ENCODE data around the gene ZNF543. TPM values are rescaled to one million over a fixed set of nuclear protein-coding genes. Genes with fewer than 3 reads are reported as not detected.
A peak's percentile ranks its signal among the peaks of the same experiment; 100 is the strongest.

The ZNF543 gene
- total and polyA plus RNA-seq, 9 of the 15 experiments (the other 6 are each of a cell fraction or from before 2014, with no cell fraction given): 0.14 to 5.5 (median 2.4) TPM

DNA sequence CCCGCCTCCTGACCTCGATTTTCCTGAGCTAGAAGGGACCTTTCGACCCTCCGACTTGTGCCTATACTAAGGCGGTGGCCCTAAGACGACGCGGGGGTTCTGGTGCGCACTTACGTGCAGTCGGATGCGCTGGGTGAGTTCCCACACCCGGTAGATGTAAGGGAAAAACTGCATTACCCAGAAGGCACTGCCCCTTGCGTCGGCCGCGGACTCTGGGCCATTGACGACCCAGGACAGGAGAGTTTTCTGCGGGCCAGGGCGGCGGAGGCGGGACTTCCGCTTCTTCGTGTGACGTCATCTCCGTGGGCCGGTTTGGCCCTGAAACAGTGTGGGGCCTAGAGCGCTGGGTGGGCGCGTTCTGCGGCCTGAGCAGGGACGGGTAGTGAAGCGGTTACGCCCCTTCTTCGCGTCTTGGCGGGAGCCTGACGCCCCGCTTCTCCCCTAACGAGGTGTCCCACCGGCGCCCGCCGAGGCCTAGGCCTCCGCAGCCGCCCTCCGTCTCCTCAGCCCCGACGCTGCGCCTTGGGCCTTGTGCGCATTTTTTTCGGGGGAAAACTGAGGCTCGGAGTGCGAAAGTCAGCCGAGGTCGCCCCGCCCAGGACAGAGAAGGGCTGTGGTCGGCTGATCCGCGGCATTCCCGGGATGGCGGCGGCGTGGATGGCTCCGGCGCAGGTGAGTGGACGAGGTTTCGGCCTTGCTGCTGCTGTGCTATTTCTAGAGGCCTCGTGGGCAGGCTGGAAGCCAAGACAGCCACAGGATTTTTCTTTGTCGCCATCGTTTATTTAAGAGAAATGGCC lies 39.9 kb upstream of the ZNF543 start, which contains the start of gene ZNF460 (continued):
- TF ChIP-seq, protein P1, sequence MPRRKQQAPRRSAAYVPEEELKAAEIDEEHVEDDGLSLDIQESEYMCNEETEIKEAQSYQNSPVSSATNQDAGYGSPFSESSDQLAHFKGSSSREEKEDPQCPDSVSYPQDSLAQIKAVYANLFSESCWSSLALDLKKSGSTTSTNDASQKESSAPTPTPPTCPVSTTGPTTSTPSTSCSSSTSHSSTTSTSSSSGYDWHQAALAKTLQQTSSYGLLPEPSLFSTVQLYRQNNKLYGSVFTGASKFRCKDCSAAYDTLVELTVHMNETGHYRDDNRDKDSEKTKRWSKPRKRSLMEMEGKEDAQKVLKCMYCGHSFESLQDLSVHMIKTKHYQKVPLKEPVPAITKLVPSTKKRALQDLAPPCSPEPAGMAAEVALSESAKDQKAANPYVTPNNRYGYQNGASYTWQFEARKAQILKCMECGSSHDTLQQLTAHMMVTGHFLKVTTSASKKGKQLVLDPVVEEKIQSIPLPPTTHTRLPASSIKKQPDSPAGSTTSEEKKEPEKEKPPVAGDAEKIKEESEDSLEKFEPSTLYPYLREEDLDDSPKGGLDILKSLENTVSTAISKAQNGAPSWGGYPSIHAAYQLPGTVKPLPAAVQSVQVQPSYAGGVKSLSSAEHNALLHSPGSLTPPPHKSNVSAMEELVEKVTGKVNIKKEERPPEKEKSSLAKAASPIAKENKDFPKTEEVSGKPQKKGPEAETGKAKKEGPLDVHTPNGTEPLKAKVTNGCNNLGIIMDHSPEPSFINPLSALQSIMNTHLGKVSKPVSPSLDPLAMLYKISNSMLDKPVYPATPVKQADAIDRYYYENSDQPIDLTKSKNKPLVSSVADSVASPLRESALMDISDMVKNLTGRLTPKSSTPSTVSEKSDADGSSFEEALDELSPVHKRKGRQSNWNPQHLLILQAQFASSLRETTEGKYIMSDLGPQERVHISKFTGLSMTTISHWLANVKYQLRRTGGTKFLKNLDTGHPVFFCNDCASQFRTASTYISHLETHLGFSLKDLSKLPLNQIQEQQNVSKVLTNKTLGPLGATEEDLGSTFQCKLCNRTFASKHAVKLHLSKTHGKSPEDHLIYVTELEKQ (CRISPR knock-in tag; IDR thresholded peaks at IDR 0.05): no peak
- TF ChIP-seq ZNF175 (CRISPR knock-in tag; IDR thresholded peaks at IDR 0.05; ENCODE audit: low read depth) (no peak), HIVEP1 (CRISPR knock-in tag; IDR thresholded peaks at IDR 0.05) (no peak), KDM5B (IDR thresholded peaks at IDR 0.05; ENCODE audit: insufficient replicate concordance, low read depth, low read length) (no peak), SMARCA5 (IDR thresholded peaks at IDR 0.05) (no peak), NFE2L1 (tag; IDR thresholded peaks at IDR 0.05; ENCODE audit: borderline replicate concordance, low read depth) (no peak), NCOR1 (IDR thresholded peaks at IDR 0.05) (no peak), ZNF77 (CRISPR knock-in tag; IDR thresholded peaks at IDR 0.05) (no peak), NFYB (IDR thresholded peaks at IDR 0.05; ENCODE audit: extremely low read depth, insufficient read length) (no peak), FOXA1 (IDR thresholded peaks at IDR 0.05; ENCODE audit: borderline replicate concordance) (no peak)
- TF ChIP-seq, protein P2, sequence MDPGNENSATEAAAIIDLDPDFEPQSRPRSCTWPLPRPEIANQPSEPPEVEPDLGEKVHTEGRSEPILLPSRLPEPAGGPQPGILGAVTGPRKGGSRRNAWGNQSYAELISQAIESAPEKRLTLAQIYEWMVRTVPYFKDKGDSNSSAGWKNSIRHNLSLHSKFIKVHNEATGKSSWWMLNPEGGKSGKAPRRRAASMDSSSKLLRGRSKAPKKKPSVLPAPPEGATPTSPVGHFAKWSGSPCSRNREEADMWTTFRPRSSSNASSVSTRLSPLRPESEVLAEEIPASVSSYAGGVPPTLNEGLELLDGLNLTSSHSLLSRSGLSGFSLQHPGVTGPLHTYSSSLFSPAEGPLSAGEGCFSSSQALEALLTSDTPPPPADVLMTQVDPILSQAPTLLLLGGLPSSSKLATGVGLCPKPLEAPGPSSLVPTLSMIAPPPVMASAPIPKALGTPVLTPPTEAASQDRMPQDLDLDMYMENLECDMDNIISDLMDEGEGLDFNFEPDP (CRISPR knock-in tag; IDR thresholded peaks at IDR 0.05): no peak
- TF ChIP-seq, protein P3, sequence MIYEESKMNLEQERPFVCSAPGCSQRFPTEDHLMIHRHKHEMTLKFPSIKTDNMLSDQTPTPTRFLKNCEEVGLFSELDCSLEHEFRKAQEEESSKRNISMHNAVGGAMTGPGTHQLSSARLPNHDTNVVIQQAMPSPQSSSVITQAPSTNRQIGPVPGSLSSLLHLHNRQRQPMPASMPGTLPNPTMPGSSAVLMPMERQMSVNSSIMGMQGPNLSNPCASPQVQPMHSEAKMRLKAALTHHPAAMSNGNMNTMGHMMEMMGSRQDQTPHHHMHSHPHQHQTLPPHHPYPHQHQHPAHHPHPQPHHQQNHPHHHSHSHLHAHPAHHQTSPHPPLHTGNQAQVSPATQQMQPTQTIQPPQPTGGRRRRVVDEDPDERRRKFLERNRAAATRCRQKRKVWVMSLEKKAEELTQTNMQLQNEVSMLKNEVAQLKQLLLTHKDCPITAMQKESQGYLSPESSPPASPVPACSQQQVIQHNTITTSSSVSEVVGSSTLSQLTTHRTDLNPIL (CRISPR knock-in tag; IDR thresholded peaks at IDR 0.05): peak; percentile 76; the same call in 1 of the 2 replicates
- TF ChIP-seq, protein P4, sequence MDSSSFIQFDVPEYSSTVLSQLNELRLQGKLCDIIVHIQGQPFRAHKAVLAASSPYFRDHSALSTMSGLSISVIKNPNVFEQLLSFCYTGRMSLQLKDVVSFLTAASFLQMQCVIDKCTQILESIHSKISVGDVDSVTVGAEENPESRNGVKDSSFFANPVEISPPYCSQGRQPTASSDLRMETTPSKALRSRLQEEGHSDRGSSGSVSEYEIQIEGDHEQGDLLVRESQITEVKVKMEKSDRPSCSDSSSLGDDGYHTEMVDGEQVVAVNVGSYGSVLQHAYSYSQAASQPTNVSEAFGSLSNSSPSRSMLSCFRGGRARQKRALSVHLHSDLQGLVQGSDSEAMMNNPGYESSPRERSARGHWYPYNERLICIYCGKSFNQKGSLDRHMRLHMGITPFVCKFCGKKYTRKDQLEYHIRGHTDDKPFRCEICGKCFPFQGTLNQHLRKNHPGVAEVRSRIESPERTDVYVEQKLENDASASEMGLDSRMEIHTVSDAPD (CRISPR knock-in tag; IDR thresholded peaks at IDR 0.05): no peak
- TF ChIP-seq, protein P5, sequence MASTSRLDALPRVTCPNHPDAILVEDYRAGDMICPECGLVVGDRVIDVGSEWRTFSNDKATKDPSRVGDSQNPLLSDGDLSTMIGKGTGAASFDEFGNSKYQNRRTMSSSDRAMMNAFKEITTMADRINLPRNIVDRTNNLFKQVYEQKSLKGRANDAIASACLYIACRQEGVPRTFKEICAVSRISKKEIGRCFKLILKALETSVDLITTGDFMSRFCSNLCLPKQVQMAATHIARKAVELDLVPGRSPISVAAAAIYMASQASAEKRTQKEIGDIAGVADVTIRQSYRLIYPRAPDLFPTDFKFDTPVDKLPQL (IDR thresholded peaks at IDR 0.05; ENCODE audit: extremely low read depth, insufficient read length): no peak
- TF ChIP-seq, protein P6, sequence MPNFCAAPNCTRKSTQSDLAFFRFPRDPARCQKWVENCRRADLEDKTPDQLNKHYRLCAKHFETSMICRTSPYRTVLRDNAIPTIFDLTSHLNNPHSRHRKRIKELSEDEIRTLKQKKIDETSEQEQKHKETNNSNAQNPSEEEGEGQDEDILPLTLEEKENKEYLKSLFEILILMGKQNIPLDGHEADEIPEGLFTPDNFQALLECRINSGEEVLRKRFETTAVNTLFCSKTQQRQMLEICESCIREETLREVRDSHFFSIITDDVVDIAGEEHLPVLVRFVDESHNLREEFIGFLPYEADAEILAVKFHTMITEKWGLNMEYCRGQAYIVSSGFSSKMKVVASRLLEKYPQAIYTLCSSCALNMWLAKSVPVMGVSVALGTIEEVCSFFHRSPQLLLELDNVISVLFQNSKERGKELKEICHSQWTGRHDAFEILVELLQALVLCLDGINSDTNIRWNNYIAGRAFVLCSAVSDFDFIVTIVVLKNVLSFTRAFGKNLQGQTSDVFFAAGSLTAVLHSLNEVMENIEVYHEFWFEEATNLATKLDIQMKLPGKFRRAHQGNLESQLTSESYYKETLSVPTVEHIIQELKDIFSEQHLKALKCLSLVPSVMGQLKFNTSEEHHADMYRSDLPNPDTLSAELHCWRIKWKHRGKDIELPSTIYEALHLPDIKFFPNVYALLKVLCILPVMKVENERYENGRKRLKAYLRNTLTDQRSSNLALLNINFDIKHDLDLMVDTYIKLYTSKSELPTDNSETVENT (CRISPR knock-in tag; IDR thresholded peaks at IDR 0.05): peak; percentile 82; the same call in 1 of the 2 replicates
